ENCODE data around the gene MEX3A.
"Not testable (repeated sequence)": the region's sequence is repeated elsewhere in the genome, so short reads cannot be mapped to it uniquely, and the experiment has no call there.

The MEX3A gene

GRCh38 chr1:156082309-156083091 lies at the start of gene MEX3A:
TSS of gene MEX3A (minus strand) at chr1:156082465. CDS start at chr1:156081998, 467 bp downstream.
- DNase-seq: peak; percentile 73

GRCh38 chr1:156130578-156130942 lies 48.3 kb upstream of the MEX3A start:
- DNase-seq: no peak

- peak; percentile 99 for DNase-seq
Measured at GRCh38 chr1:156129687-156130577, 47.7 kb upstream of the MEX3A start.

GRCh38 chr1:156128654-156129597 lies 46.7 kb upstream of the MEX3A start:
- peak; percentile 58 for DNase-seq

- peak; percentile 25 for DNase-seq
Measured at GRCh38 chr1:156128308-156128653, 46.0 kb upstream of the MEX3A start.

- DNase-seq: peak; percentile 98
Measured at GRCh38 chr1:156126630-156127534, 44.6 kb upstream of the MEX3A start.

- peak; percentile 98 for DNase-seq
Measured at GRCh38 chr1:156126043-156126629, 43.9 kb upstream of the MEX3A start.

GRCh38 chr1:156125544-156125943 lies 43.3 kb upstream of the MEX3A start:
- not testable (repeated sequence) for DNase-seq

GRCh38 chr1:156124557-156125483 lies 42.6 kb upstream of the MEX3A start:
- no peak for DNase-seq

GRCh38 chr1:156123356-156124196 lies 41.3 kb upstream of the MEX3A start:
- DNase-seq: peak; percentile 98

GRCh38 chr1:156122519-156123355 lies 40.5 kb upstream of the MEX3A start:
- peak; percentile 94 for DNase-seq

GRCh38 chr1:156122086-156122485 lies 39.8 kb upstream of the MEX3A start:
- no peak for DNase-seq

GRCh38 chr1:156121457-156121856 lies 39.2 kb upstream of the MEX3A start:
- DNase-seq: no peak

GRCh38 chr1:156121005-156121404 lies 38.7 kb upstream of the MEX3A start:
- not testable (repeated sequence) for DNase-seq

- DNase-seq: no peak
Measured at GRCh38 chr1:156120318-156120717, 38.1 kb upstream of the MEX3A start.

GRCh38 chr1:156119503-156120209 lies 37.4 kb upstream of the MEX3A start:
- peak; percentile 83 for DNase-seq

GRCh38 chr1:156118177-156118868 lies 36.1 kb upstream of the MEX3A start:
- peak; percentile 44 for DNase-seq

Measured in EL (cell line).